CD8-positive, alpha-beta memory T cell (primary cell): ENCODE results near the gene AKR1C4. TPM values are rescaled to one million over a fixed set of nuclear protein-coding genes. Genes with fewer than 3 reads are reported as not detected.
"Not testable (repeated sequence)": the region's sequence is repeated elsewhere in the genome, so short reads cannot be mapped to it uniquely, and the experiment has no call there.

Experiments used
- CTCF ChIA-PET: fragments of 350-600 bp; sonication (Branson Sonifier 250); formaldehyde crosslinking; loops from one replicate; lab custom pipeline; 2021; ENCODE audit warnings: antibody characterized with exemption; lab: Charles Lee
- POLR2A ChIA-PET: fragments of 350-600 bp; sonication (Branson Sonifier 250); formaldehyde crosslinking; loops from one replicate; lab custom pipeline; 2021; ENCODE audit warnings: antibody characterized with exemption; lab: Charles Lee
- DNase-seq, 5 donors: peaks; one replicate each; pipeline versions ENCODE4 v3.0.0 to v3.0.0-alpha.2; 2020 to 2022; ENCODE audit warnings: mixed read lengths in 1 of 5
- H3K27ac ChIP-seq: one replicate; pipeline ENCODE4 v1.7.0; 2013; ENCODE audit warnings: low read depth, mild to moderate bottlenecking, low read length, moderate library complexity
- H3K27me3 ChIP-seq: 2 replicates; pipeline ENCODE4 v1.7.0; 2013; ENCODE audit warnings: low read length, mild to moderate bottlenecking; ENCODE audit not compliant: insufficient read depth, poor library complexity, severe bottlenecking
- H3K36me3 ChIP-seq: 2 replicates; pipeline ENCODE4 v1.7.0; 2013; ENCODE audit warnings: mild to moderate bottlenecking, low read length, moderate library complexity; ENCODE audit not compliant: insufficient read depth
- H3K4me1 ChIP-seq: 2 replicates; pipeline ENCODE4 v1.7.0; 2013; ENCODE audit warnings: mild to moderate bottlenecking, low read length, moderate library complexity; ENCODE audit not compliant: insufficient read depth
- H3K4me3 ChIP-seq: 2 replicates; pipeline ENCODE4 v1.7.0; 2013; ENCODE audit warnings: mild to moderate bottlenecking, low read length
- H3K9me3 ChIP-seq: 2 replicates; pipeline ENCODE4 v1.7.0; 2013; ENCODE audit warnings: mild to moderate bottlenecking, low read length
- H3K27ac Mint-ChIP-seq, 8 donors: one replicate each; pipeline ENCODE4 v1.8.0; 2020 to 2021; ENCODE audit warnings: mixed read lengths in 8 of 8, mild to moderate bottlenecking in 6 of 8, inconsistent platforms in 3 of 8, moderate library complexity in 3 of 8
- H3K27me3 Mint-ChIP-seq, 2 donors: one replicate each; pipeline ENCODE4 v1.8.0; 2020 to 2021; ENCODE audit warnings: mixed read lengths in 2 of 2, mild to moderate bottlenecking in 1 of 2, moderate library complexity in 1 of 2
- H3K36me3 Mint-ChIP-seq, 3 donors: one replicate each; pipeline ENCODE4 v1.8.0; 2020 to 2021; ENCODE audit warnings: mixed read lengths in 3 of 3, inconsistent platforms in 1 of 3, mild to moderate bottlenecking in 1 of 3
- H3K4me1 Mint-ChIP-seq, 3 donors: one replicate each; pipeline ENCODE4 v1.8.0; 2020 to 2021; ENCODE audit warnings: mixed read lengths in 3 of 3, inconsistent platforms in 1 of 3, mild to moderate bottlenecking in 1 of 3
- H3K4me3 Mint-ChIP-seq, 7 donors: one replicate each; pipeline ENCODE4 v1.8.0; 2020 to 2021; ENCODE audit warnings: mixed read lengths in 7 of 7, mild to moderate bottlenecking in 6 of 7, moderate library complexity in 4 of 7, inconsistent platforms in 2 of 7
- H3K9me3 Mint-ChIP-seq, 5 donors: one replicate each; pipeline ENCODE4 v1.8.0; 2020 to 2022; ENCODE audit warnings: mixed read lengths in 5 of 5, mild to moderate bottlenecking in 3 of 5, moderate library complexity in 2 of 5, inconsistent platforms in 1 of 5
- polyA plus RNA-seq: library from polyadenylated mRNA; unstranded; fragments of 300-500 nt; fragmentation: Illumina TruSeq; gene quantifications from one replicate; pipeline ENCODE4 v1.2.3, GENCODE V29; 2021
- total RNA-seq, 2 experiments: library from RNA; stranded (reverse); gene quantifications; one replicate each; pipeline ENCODE4 v1.2.3, GENCODE V29; 2021

Gene AKR1C4
- total and polyA plus RNA-seq, 3 experiments from 2014 or later, result not detected

- H3K27ac Mint-ChIP-seq, POLR2A ChIA-PET, H3K4me1 ChIP-seq, H3K27me3 Mint-ChIP-seq, DNase-seq, H3K4me3 Mint-ChIP-seq, H3K4me3 ChIP-seq, CTCF ChIA-PET, H3K27me3 ChIP-seq, H3K27ac ChIP-seq, H3K36me3 ChIP-seq, H3K9me3 ChIP-seq, H3K4me1 Mint-ChIP-seq: not testable (repeated sequence)
- H3K36me3 Mint-ChIP-seq, result peaks cover 0 to 51% (median 7%) of the 10 kb centered on the region in 3 donors
- peaks cover 13 to 32% (median 26%) of the 10 kb centered on the region in 5 donors for H3K9me3 Mint-ChIP-seq
These were observed 40.9 kb downstream of the AKR1C4 start for GRCh38 chr10:5237541-5237940.

GRCh38 chr10:5242585-5242984 is 45.9 kb downstream of the AKR1C4 start:
- Histone ChIP-seq H3K27ac (no peak overlapping the region), H3K27me3 (no peaks in the 10 kb centered on the region), H3K4me1 (no peaks in the 10 kb centered on the region), H3K9me3 (no peaks in the 10 kb centered on the region), H3K4me3 (no peak overlapping the region), H3K36me3 (no peaks in the 10 kb centered on the region)
- DNase-seq, result no peak
- Mint-ChIP-seq H3K36me3 (peaks cover 0 to 23% (median 7%) of the 10 kb centered on the region in 3 donors), H3K9me3 (peaks cover 4 to 23% (median 12%) of the 10 kb centered on the region in 5 donors), H3K4me1 (no peaks in the 10 kb centered on the region), H3K4me3 (no peak overlapping the region), H3K27ac (no peak overlapping the region), H3K27me3 (no peaks in the 10 kb centered on the region)
- ChIA-PET CTCF (no interaction called here), POLR2A (no interaction called here)

DNA sequence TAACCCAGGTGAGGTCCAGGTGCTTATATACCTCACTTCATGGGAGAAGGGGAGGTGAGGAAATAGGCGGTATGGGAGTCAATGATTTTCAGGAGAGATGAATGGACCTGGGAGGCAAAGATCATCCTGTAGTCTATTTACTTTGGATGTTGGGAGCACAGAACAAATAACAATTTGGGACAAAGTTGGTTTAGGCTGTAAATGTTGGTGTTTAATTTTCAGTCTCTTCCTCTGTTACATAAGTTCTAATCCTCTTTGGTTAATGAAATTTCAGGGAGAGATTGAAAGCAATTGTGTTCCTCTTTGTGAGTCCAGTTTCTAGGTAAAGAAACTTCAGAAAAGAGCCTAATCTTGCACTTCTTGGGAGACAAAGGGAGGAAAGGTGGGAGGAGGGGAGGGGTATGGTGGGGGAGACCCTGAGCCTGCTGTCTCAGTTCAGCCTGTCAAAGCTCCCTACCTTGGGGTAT is 46.9 kb downstream of the AKR1C4 start:
- CTCF ChIA-PET, result no interaction called here

GRCh38 chr10:5252177-5253037 is 55.8 kb downstream of the AKR1C4 start:
- ChIA-PET CTCF (no interaction called here), POLR2A (no interaction called here)
- Mint-ChIP-seq H3K27ac (no peak overlapping the region), H3K9me3 (peaks cover 0 to 6% (median 1%) of the 10 kb centered on the region in 5 donors), H3K27me3 (no peaks in the 10 kb centered on the region), H3K4me1 (no peaks in the 10 kb centered on the region), H3K36me3 (peaks cover 0 to 8% (median 5%) of the 10 kb centered on the region in 3 donors), H3K4me3 (no peak overlapping the region)
- H3K4me1 ChIP-seq, result no peaks in the 10 kb centered on the region
- no peaks in the 10 kb centered on the region for H3K36me3 ChIP-seq
- no peaks in the 10 kb centered on the region for H3K27me3 ChIP-seq
- H3K9me3 ChIP-seq, result no peaks in the 10 kb centered on the region
- DNase-seq, result no peak
- no peak overlapping the region for H3K4me3 ChIP-seq
- H3K27ac ChIP-seq, result no peak overlapping the region

More for the DNA sequence above, 46.9 kb downstream of the AKR1C4 start:
- no peaks in the 10 kb centered on the region for H3K27me3 ChIP-seq
- Mint-ChIP-seq H3K27ac (peak overlapping the region in 1 of 8 donors; percentile 2), H3K4me1 (no peaks in the 10 kb centered on the region), H3K9me3 (peaks cover 0 to 17% (median 4%) of the 10 kb centered on the region in 5 donors), H3K4me3 (no peak overlapping the region), H3K27me3 (no peaks in the 10 kb centered on the region), H3K36me3 (peaks cover 0 to 14% (median 7%) of the 10 kb centered on the region in 3 donors)
- H3K4me3 ChIP-seq, result no peak overlapping the region
- no peaks in the 10 kb centered on the region for H3K4me1 ChIP-seq
- DNase-seq, result no peak
- POLR2A ChIA-PET, result no interaction called here
- H3K36me3 ChIP-seq, result no peaks in the 10 kb centered on the region
- no peak overlapping the region for H3K27ac ChIP-seq
- H3K9me3 ChIP-seq, result no peaks in the 10 kb centered on the region

DNA sequence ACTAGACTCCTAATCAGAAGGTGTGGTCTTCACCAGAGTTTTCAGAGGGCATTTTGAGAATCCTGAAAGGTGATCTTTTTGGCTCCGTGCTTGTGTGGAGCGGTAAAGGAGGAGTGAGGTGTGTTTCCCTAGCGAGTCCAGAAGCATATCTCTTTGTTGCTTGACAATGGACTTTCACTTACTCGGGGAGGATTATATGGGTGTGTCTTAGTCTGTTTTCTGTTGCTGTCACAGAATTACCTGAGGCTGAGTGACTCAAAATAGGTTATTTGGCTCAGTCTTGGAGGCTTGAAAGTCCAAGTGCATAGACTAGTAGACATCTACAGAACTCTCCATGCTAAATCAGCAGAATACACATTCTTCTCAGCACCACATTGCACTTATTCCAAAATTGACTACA is 57.9 kb downstream of the AKR1C4 start:
- no peak overlapping the region for H3K27ac Mint-ChIP-seq
- peaks cover 0 to 6% (median 2%) of the 10 kb centered on the region in 5 donors for H3K9me3 Mint-ChIP-seq
- peaks cover 0 to 9% (median 5%) of the 10 kb centered on the region in 3 donors for H3K36me3 Mint-ChIP-seq
- H3K4me3 Mint-ChIP-seq, result no peak overlapping the region
- no peaks in the 10 kb centered on the region for H3K4me1 Mint-ChIP-seq
- no peaks in the 10 kb centered on the region for H3K9me3 ChIP-seq
- H3K27ac ChIP-seq, result no peak overlapping the region
- ChIA-PET CTCF (no interaction called here), POLR2A (no interaction called here)
- H3K27me3 Mint-ChIP-seq, result no peaks in the 10 kb centered on the region
- H3K4me3 ChIP-seq, result no peak overlapping the region
- no peaks in the 10 kb centered on the region for H3K27me3 ChIP-seq
- H3K36me3 ChIP-seq, result no peaks in the 10 kb centered on the region
- H3K4me1 ChIP-seq, result no peaks in the 10 kb centered on the region
- no peak for DNase-seq

GRCh38 chr10:5257768-5258167 is 61.1 kb downstream of the AKR1C4 start:
- H3K27ac ChIP-seq, POLR2A ChIA-PET, H3K36me3 ChIP-seq, DNase-seq, H3K4me1 Mint-ChIP-seq, H3K27ac Mint-ChIP-seq, CTCF ChIA-PET, H3K27me3 ChIP-seq, H3K9me3 ChIP-seq, H3K27me3 Mint-ChIP-seq, H3K4me3 ChIP-seq, H3K9me3 Mint-ChIP-seq, H3K4me3 Mint-ChIP-seq, H3K4me1 ChIP-seq: not testable (repeated sequence)
- H3K36me3 Mint-ChIP-seq, result peaks cover 0 to 17% (median 5%) of the 10 kb centered on the region in 3 donors

GRCh38 chr10:5259132-5259951 is 62.7 kb downstream of the AKR1C4 start:
- ChIA-PET CTCF (no interaction called here), POLR2A (no interaction called here)
- DNase-seq, result no peak
- H3K27ac Mint-ChIP-seq, result peak overlapping the region in 1 of 8 donors; percentile 9
- Histone ChIP-seq H3K9me3 (no peaks in the 10 kb centered on the region), H3K4me3 (no peak overlapping the region), H3K27me3 (no peaks in the 10 kb centered on the region), H3K4me1 (no peaks in the 10 kb centered on the region), H3K27ac (no peak overlapping the region), H3K36me3 (no peaks in the 10 kb centered on the region)
- no peak overlapping the region for H3K4me3 Mint-ChIP-seq
- H3K9me3 Mint-ChIP-seq, result peaks cover 0 to 10% (median 2%) of the 10 kb centered on the region in 5 donors
- H3K4me1 Mint-ChIP-seq, result no peaks in the 10 kb centered on the region
- H3K27me3 Mint-ChIP-seq, result no peaks in the 10 kb centered on the region
- peaks cover 0 to 24% (median 1%) of the 10 kb centered on the region in 3 donors for H3K36me3 Mint-ChIP-seq
